H9 (cell line): ENCODE results near the gene FANCG. TPM values are rescaled to one million over a fixed set of nuclear protein-coding genes. Genes with fewer than 3 reads are reported as not detected.

ENCODE experiments used
- DNase-seq: peaks from one replicate; pipeline ENCODE4 v3.0.0-alpha.2; 2017
- H2AFZ ChIP-seq: one replicate; pipeline ENCODE4 v1.6.1; 2013; ENCODE audit warnings: mild to moderate bottlenecking, low read length, control low read depth, moderate library complexity
- H2AK5ac ChIP-seq: 2 replicates; pipeline ENCODE4 v1.6.1; 2013; ENCODE audit warnings: low read length, control low read depth, mixed read lengths; ENCODE audit not compliant: insufficient read length
- H2BK120ac ChIP-seq: one replicate; pipeline ENCODE4 v1.6.1; 2013; ENCODE audit warnings: low read depth, mild to moderate bottlenecking, low read length, control low read depth, inconsistent platforms; ENCODE audit not compliant: poor library complexity, severe bottlenecking
- H2BK12ac ChIP-seq: 2 replicates; pipeline ENCODE4 v1.6.1; 2013; ENCODE audit warnings: low read length, control low read depth, mixed read lengths, low read depth; ENCODE audit not compliant: insufficient read length
- H2BK15ac ChIP-seq: 2 replicates; pipeline ENCODE4 v1.6.1; 2013; ENCODE audit warnings: low read depth, low read length, control low read depth
- H2BK20ac ChIP-seq: one replicate; pipeline ENCODE4 v1.6.1; 2013; ENCODE audit warnings: low read depth, mild to moderate bottlenecking, low read length, control low read depth, inconsistent platforms; ENCODE audit not compliant: poor library complexity, severe bottlenecking
- H2BK5ac ChIP-seq: 2 replicates; pipeline ENCODE4 v1.6.1; 2013; ENCODE audit warnings: low read length, control low read depth, mixed read lengths; ENCODE audit not compliant: insufficient read length
- H3K14ac ChIP-seq: 2 replicates; pipeline ENCODE4 v1.6.1; 2013; ENCODE audit warnings: low read length, control low read depth; ENCODE audit not compliant: insufficient read depth
- H3K18ac ChIP-seq: 2 replicates; pipeline ENCODE4 v1.6.1; 2013; ENCODE audit warnings: low read depth, mild to moderate bottlenecking, mixed read lengths, low read length, control low read depth; ENCODE audit not compliant: insufficient read length
- H3K23ac ChIP-seq: 2 replicates; pipeline ENCODE4 v1.6.1; 2013; ENCODE audit warnings: low read length, control low read depth, mixed read lengths, low read depth; ENCODE audit not compliant: insufficient read length
- H3K23me2 ChIP-seq: 2 replicates; pipeline ENCODE4 v1.6.1; 2013; ENCODE audit warnings: low read depth, mild to moderate bottlenecking, mixed read lengths, low read length, control low read depth; ENCODE audit not compliant: insufficient read length, poor library complexity, severe bottlenecking
- H3K27ac ChIP-seq: 2 replicates; pipeline ENCODE4 v1.5.1; 2013; ENCODE audit warnings: low read length, control low read depth, mixed read lengths, low read depth; ENCODE audit not compliant: insufficient read length
- H3K27me3 ChIP-seq: 2 replicates; pipeline ENCODE4 v1.6.1; 2013; ENCODE audit warnings: low read length, control low read depth, inconsistent platforms; ENCODE audit not compliant: insufficient read depth
- H3K4ac ChIP-seq: 2 replicates; pipeline ENCODE4 v1.6.1; 2013; ENCODE audit warnings: low read depth, mild to moderate bottlenecking, control low read depth, inconsistent platforms, low read length, moderate library complexity
- H3K4me1 ChIP-seq: 2 replicates; pipeline ENCODE4 v1.6.1; 2013; ENCODE audit warnings: low read length, control low read depth, inconsistent platforms; ENCODE audit not compliant: insufficient read depth
- H3K4me2 ChIP-seq: 2 replicates; pipeline ENCODE4 v1.6.1; 2013; ENCODE audit warnings: low read length, control low read depth, mixed read lengths; ENCODE audit not compliant: insufficient read length, insufficient read depth
- H3K56ac ChIP-seq: 2 replicates; pipeline ENCODE4 v1.6.1; 2013; ENCODE audit warnings: low read depth, mild to moderate bottlenecking, mixed read lengths, low read length, control low read depth; ENCODE audit not compliant: insufficient read length
- H3K79me1 ChIP-seq: 2 replicates; pipeline ENCODE4 v1.6.1; 2013; ENCODE audit warnings: low read depth, mild to moderate bottlenecking, moderate library complexity, low read length, control low read depth, inconsistent platforms; ENCODE audit not compliant: insufficient read depth, poor library complexity, severe bottlenecking
- H3K79me2 ChIP-seq: 2 replicates; pipeline ENCODE4 v1.6.1; 2013; ENCODE audit warnings: low read length, control low read depth, inconsistent platforms; ENCODE audit not compliant: insufficient read depth
- H3K9ac ChIP-seq: 2 replicates; pipeline ENCODE4 v1.6.1; 2013; ENCODE audit warnings: low read length, control low read depth, mixed read lengths; ENCODE audit not compliant: insufficient read length; ENCODE audit errors: extremely low read depth
- H3K9me3 ChIP-seq: one replicate; pipeline ENCODE4 v1.6.1; 2013; ENCODE audit warnings: low read depth, low read length, inconsistent platforms; ENCODE audit not compliant: control insufficient read depth
- H3T11ph ChIP-seq: one replicate; pipeline ENCODE4 v1.6.1; 2013; ENCODE audit warnings: mild to moderate bottlenecking, low read length, control low read depth, inconsistent platforms
- H4K20me1 ChIP-seq: one replicate; pipeline ENCODE4 v1.6.1; 2013; ENCODE audit not compliant: control insufficient read depth, insufficient read length, insufficient read depth
- H4K5ac ChIP-seq: 2 replicates; pipeline ENCODE4 v1.6.1; 2013; ENCODE audit warnings: low read depth, mild to moderate bottlenecking, mixed read lengths, low read length, control low read depth; ENCODE audit not compliant: insufficient read length
- H4K8ac ChIP-seq: replicated peaks from 2 replicates; pipeline ENCODE4 v1.6.1; 2013; ENCODE audit warnings: low read length, control low read depth, mixed read lengths, low read depth; ENCODE audit not compliant: insufficient read length
- H4K91ac ChIP-seq: 2 replicates; pipeline ENCODE4 v1.6.1; 2013; ENCODE audit warnings: low read depth, mild to moderate bottlenecking, moderate library complexity, mixed read lengths, low read length, control low read depth; ENCODE audit not compliant: insufficient read length
- H3K27ac Mint-ChIP-seq, 3 experiments: 2 replicates in 2 of 3; 3 replicates in 1 of 3; pipeline ENCODE4 v1.8.0; 2020 to 2021; ENCODE audit warnings: mixed read lengths in 3 of 3, mild to moderate bottlenecking in 1 of 3, moderate library complexity in 1 of 3
- H3K27me3 Mint-ChIP-seq: 2 replicates; pipeline ENCODE4 v1.8.0; 2021; ENCODE audit warnings: low read depth, mild to moderate bottlenecking, moderate library complexity, mixed read lengths
- H3K36me3 Mint-ChIP-seq, 3 experiments: 2 replicates in 2 of 3; 3 replicates in 1 of 3; pipeline ENCODE4 v1.8.0; 2020 to 2021; ENCODE audit warnings: low read depth in 3 of 3, mixed read lengths in 3 of 3; ENCODE audit not compliant: insufficient read depth in 1 of 3
- H3K4me1 Mint-ChIP-seq, 2 experiments: 2 replicates each; pipeline ENCODE4 v1.8.0; 2020; ENCODE audit warnings: mixed read lengths in 2 of 2
- H3K4me3 Mint-ChIP-seq, 2 experiments: 2 replicates in 1 of 2; 3 replicates in 1 of 2; pipeline ENCODE4 v1.8.0; 2020 to 2021; ENCODE audit warnings: mild to moderate bottlenecking in 2 of 2, mixed read lengths in 2 of 2, moderate library complexity in 1 of 2
- H3K9me3 Mint-ChIP-seq, 2 experiments: 2 replicates in 1 of 2; 3 replicates in 1 of 2; pipeline ENCODE4 v1.8.0; 2020; ENCODE audit warnings: mild to moderate bottlenecking in 2 of 2, mixed read lengths in 2 of 2, moderate library complexity in 1 of 2
- WGBS: extraction: QIAGEN DNeasy Blood & Tissue Kit; methylation state at CpG from one replicate; pipeline ENCODE4 v1.1.7; 2013; ENCODE audit warnings: missing lambda C conversion rate, low lambda C conversion rate, mixed read lengths; ENCODE audit not compliant: insufficient read length; ENCODE audit errors: extremely low coverage; 5-methylcytosine and 5-hydroxymethylcytosine counted together
- total RNA-seq: library from RNA; stranded (reverse); gene quantifications from 2 replicates; pipeline ENCODE4 v1.2.1, GENCODE V29; 2021
- TF ChIP-seq, protein P1 (sequence below): fragments of 200-600 bp; sonication (generic); conservative IDR thresholded peaks from 3 replicates; pipeline ENCODE4 v1.8.0; 2021; ENCODE audit warnings: antibody characterized with exemption, mild to moderate bottlenecking

The FANCG gene
- total RNA-seq, 1 experiment from 2014 or later: 86.9 TPM

DNA sequence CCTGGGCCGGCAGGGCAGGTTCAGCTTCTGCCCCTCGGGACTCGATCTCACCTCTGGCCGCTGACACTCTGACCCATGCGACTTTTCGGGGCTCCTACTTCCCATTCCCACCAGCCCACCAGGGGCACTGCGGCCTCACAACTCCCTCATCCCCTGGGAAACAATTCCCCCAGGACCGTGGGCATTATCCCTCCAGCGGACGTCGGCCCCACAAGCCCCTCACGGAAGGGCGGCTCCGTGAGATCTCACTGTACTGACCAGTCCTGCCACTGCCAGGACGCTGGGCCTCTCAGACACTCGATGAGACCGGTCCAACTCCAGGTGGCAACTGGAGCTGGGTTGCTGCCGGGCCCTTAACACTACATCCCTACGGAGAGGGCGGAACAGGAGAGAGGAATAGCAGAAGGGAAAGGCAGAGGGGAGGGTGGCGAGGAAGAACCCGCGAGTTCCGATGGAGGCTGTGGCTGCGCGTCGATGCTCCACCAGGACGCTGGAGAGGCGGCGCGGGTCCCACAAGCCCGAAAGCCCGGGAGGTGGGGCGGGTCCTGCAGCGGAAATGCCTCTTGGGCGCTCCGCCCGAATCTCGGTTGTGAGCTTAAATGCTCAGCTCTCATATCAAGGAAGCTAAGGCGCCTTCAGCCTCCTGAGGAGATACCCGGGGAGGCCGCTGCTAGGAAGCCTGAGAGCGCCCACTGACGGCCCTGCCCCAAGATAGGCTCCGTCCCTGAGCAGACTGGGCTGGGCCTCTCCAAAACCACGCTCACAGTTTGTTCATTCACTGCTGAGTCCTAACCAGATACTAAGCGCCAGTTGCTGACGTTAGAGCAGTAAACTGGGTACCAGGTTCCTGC lies 43.7 kb downstream of the FANCG start:
- H3K4me1 ChIP-seq: no peaks in the 10 kb centered on the region

More for the DNA sequence above, 43.7 kb downstream of the FANCG start:
- H3K56ac ChIP-seq: no peak overlapping the region
- H2BK20ac ChIP-seq: no peak overlapping the region
- H4K8ac ChIP-seq: no peak overlapping the region
- H3K27ac ChIP-seq: no peak overlapping the region
- H3K4me2 ChIP-seq: no peak overlapping the region
- WGBS: no CpG with 5 or more reads among the region's 48 CpGs
- peaks cover 2 to 3% of the 10 kb centered on the region in 2 experiments; a peak in 1 of 4 replicates for H3K4me1 Mint-ChIP-seq
- H4K91ac ChIP-seq: no peak overlapping the region
- H3K27me3 Mint-ChIP-seq: no peaks in the 10 kb centered on the region
- H2AFZ ChIP-seq: no peak overlapping the region
- peaks cover under 1 to 6% (median 4%) of the 10 kb centered on the region in 3 experiments; a peak in 5 of 7 replicates for H3K36me3 Mint-ChIP-seq
- H4K5ac ChIP-seq: no peak overlapping the region
- no peaks in the 10 kb centered on the region for H4K20me1 ChIP-seq
- H3K27ac Mint-ChIP-seq: peak overlapping the region in 1 of 3 experiments; percentile 49; a peak in 2 of 7 replicates
- no peak overlapping the region for H2BK5ac ChIP-seq
- H3K23me2 ChIP-seq: no peaks in the 10 kb centered on the region
- no peak overlapping the region for H3T11ph ChIP-seq
- H3K9ac ChIP-seq: no peak overlapping the region
- H3K9me3 ChIP-seq: no peaks in the 10 kb centered on the region
- H2BK120ac ChIP-seq: no peak overlapping the region
- peak; percentile 75 for DNase-seq
- no peak overlapping the region for H3K23ac ChIP-seq
- H3K4ac ChIP-seq: no peak overlapping the region
- H3K79me2 ChIP-seq: no peaks in the 10 kb centered on the region
- no peaks in the 10 kb centered on the region for H3K27me3 ChIP-seq
- H3K14ac ChIP-seq: no peak overlapping the region; the same call in 1 of the 2 replicates
- no peak overlapping the region for H3K18ac ChIP-seq
- no peaks in the 10 kb centered on the region; a peak in 2 of 5 replicates for H3K9me3 Mint-ChIP-seq
- no peaks in the 10 kb centered on the region for H3K79me1 ChIP-seq
- H2BK15ac ChIP-seq: no peak overlapping the region
- H2AK5ac ChIP-seq: no peak overlapping the region
- no peak overlapping the region for H3K4me3 Mint-ChIP-seq
- TF ChIP-seq, protein P1, sequence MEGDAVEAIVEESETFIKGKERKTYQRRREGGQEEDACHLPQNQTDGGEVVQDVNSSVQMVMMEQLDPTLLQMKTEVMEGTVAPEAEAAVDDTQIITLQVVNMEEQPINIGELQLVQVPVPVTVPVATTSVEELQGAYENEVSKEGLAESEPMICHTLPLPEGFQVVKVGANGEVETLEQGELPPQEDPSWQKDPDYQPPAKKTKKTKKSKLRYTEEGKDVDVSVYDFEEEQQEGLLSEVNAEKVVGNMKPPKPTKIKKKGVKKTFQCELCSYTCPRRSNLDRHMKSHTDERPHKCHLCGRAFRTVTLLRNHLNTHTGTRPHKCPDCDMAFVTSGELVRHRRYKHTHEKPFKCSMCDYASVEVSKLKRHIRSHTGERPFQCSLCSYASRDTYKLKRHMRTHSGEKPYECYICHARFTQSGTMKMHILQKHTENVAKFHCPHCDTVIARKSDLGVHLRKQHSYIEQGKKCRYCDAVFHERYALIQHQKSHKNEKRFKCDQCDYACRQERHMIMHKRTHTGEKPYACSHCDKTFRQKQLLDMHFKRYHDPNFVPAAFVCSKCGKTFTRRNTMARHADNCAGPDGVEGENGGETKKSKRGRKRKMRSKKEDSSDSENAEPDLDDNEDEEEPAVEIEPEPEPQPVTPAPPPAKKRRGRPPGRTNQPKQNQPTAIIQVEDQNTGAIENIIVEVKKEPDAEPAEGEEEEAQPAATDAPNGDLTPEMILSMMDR: no peak
- H2BK12ac ChIP-seq: no peak overlapping the region
